GM19043 (cell line): Measurements from ENCODE around the gene PRKAR2B.
"Not testable (repeated sequence)": the region's sequence is repeated elsewhere in the genome, so short reads cannot be mapped to it uniquely, and the experiment has no call there.

Source experiments
- ATAC-seq: cut with Tn5 transposase; IDR thresholded peaks from one replicate; pipeline ENCODE4 v1.9.1; 2021; ENCODE audit warnings: low read depth; ENCODE audit not compliant: unreplicated experiment

The PRKAR2B gene

GRCh38 chr7:107026166-107026565, 18.3 kb upstream of the PRKAR2B start:
- no peak for ATAC-seq

GRCh38 chr7:107027208-107027607, 17.3 kb upstream of the PRKAR2B start:
- no peak for ATAC-seq

- ATAC-seq: no peak
Measured at GRCh38 chr7:107029061-107029763, 15.3 kb upstream of the PRKAR2B start.

- no peak for ATAC-seq
Measured at GRCh38 chr7:107029764-107030286, 14.7 kb upstream of the PRKAR2B start.

- no peak for ATAC-seq
Measured at GRCh38 chr7:107032050-107032449, 12.5 kb upstream of the PRKAR2B start.

GRCh38 chr7:107032720-107033438, 11.6 kb upstream of the PRKAR2B start:
- ATAC-seq: no peak

GRCh38 chr7:107034553-107034952, 10.0 kb upstream of the PRKAR2B start:
- no peak for ATAC-seq

- no peak for ATAC-seq
Measured at GRCh38 chr7:107035446-107035845, 9.1 kb upstream of the PRKAR2B start.

- ATAC-seq: no peak
Measured at GRCh38 chr7:107036535-107036934, 8.0 kb upstream of the PRKAR2B start.

- no peak for ATAC-seq
Measured at GRCh38 chr7:107037717-107038603, 6.5 kb upstream of the PRKAR2B start.

- ATAC-seq: no peak
Measured at GRCh38 chr7:107039199-107039900, 5.2 kb upstream of the PRKAR2B start.

GRCh38 chr7:107041097-107041496, 3.4 kb upstream of the PRKAR2B start:
- ATAC-seq: no peak

- ATAC-seq: not testable (repeated sequence)
Measured at GRCh38 chr7:107041764-107042163, 2.7 kb upstream of the PRKAR2B start.

GRCh38 chr7:107042326-107042910, 2.1 kb upstream of the PRKAR2B start:
- not testable (repeated sequence) for ATAC-seq

GRCh38 chr7:107043491-107043890, 1.0 kb upstream of the PRKAR2B start:
- ATAC-seq: no peak

GRCh38 chr7:107043921-107044346, 571 bp upstream of the PRKAR2B start:
- ATAC-seq: no peak

GRCh38 chr7:107045195-107045960, 873 bp downstream of the PRKAR2B start:
- ATAC-seq: no peak

GRCh38 chr7:107045980-107046379, 1.5 kb downstream of the PRKAR2B start:
- no peak for ATAC-seq
